G401 (cell line): ENCODE data around the gene TLR4. TPM values are rescaled to one million over a fixed set of nuclear protein-coding genes. Genes with fewer than 3 reads are reported as not detected.

Experiments
- DNase-seq: peaks from one replicate; pipeline ENCODE4 v3.0.0-alpha.2; 2015; ENCODE audit warnings: low spot score
- in situ Hi-C: cut with HindIII; loops from 2 replicates; pipeline ENCODE4 v1.10.0; 2016; ENCODE audit warnings: low sequenced_read_pairs, mixed read lengths
- total RNA-seq: library from RNA; depleted of rRNA; stranded (reverse); fragments of >200 nt; shearing (Covaris generic); gene quantifications from 2 replicates; pipeline ENCODE4 v1.2.3, GENCODE V29; 2014

Gene TLR4
- total RNA-seq, 1 experiment from 2014 or later = not detected

DNA sequence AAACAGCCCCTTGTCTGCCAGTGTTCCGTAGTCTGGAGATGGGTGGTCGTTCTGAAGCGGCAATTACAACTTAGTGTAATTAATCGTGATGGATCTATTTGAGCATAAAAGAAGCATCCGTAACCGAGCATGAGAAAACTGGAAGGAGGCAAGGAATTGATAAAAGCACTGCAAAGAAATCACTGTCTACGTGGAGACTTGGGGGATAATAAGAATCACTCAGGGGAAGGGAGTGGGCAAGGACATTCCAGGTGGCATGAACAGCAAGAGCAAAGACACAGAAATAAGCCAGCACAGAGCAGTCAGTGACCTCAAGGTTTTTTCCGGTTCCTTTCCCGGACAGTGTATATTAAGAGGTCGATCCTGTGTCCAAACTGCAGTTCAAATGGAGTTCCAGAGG, 35.0 kb downstream of the TLR4 start:
- in situ Hi-C loops = no loop called here
- no peak for DNase-seq

DNA sequence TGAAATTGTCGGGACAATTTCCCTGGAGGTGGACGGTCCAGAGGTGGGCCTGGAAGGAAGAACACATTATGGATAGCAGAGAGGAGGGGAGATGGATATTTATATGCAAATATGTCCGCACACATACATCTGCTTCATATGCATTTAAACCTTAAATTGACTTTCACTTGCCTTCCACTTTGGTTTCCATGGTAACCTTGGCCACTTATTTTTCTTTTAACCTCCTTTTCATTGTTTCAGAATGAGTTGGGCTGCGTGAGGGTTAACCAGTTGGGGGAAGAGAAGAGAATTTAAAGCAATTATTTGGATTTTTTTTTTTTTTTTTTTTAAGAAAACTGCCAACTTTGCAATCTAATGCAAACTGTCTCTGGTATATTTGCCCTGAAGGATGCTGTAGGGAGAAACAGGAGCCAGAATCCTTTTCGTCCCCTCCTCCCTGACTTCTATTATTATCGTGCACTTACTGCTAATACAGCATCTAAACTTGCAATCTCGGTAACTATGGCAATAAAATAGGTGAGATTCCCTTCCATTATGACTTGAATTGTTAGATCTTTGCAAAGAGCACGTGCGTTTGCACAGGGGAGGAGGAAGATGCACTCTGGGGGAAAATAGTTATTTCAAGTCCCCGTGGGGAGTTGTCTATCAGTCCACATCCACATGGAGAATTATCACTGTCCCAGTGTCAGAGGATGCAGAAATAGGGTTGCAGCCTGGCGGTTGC, 35.6 kb downstream of the TLR4 start:
- in situ Hi-C loops = no loop called here
- no peak for DNase-seq

DNA sequence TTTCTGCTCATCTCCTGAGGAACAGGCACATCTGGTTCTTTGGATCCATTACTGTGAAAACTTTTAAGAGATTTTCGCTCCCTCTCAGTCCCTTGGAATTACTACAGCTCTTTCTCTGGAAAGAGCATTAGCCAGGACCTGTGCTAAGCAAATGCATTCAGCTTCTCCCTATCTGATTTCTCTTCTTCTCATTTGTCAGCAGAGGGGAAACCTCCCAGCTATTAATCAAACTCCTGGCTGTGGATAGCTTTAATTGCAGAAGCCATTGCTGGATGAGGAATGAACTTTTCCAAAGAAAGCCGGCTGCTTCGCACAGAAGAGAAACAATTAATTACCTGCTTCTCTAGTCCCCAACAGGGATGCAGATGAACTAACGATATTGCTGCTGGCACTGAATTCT, 37.9 kb downstream of the TLR4 start:
- no peak for DNase-seq
- in situ Hi-C loops = no loop called here

DNA sequence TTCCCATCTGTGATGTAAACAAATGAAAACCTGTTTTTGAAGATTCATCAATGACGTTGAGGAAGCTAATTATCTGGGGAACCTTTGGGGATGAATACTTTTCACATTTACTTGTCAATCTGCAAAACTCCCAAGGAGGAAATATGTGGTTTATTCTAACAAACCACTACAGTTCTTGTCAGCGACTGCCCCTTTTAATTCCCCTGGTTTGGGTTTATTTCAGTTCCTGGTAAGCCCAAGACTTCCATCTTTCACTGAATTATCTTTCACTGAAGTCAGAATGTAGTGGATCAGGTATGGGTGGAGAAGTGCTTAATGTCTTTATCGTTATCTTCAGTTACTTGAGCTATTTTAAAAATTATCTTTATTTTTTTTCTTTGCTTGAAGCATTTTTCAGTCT, 40.2 kb downstream of the TLR4 start:
- in situ Hi-C loops = no loop called here
- no peak for DNase-seq

DNA sequence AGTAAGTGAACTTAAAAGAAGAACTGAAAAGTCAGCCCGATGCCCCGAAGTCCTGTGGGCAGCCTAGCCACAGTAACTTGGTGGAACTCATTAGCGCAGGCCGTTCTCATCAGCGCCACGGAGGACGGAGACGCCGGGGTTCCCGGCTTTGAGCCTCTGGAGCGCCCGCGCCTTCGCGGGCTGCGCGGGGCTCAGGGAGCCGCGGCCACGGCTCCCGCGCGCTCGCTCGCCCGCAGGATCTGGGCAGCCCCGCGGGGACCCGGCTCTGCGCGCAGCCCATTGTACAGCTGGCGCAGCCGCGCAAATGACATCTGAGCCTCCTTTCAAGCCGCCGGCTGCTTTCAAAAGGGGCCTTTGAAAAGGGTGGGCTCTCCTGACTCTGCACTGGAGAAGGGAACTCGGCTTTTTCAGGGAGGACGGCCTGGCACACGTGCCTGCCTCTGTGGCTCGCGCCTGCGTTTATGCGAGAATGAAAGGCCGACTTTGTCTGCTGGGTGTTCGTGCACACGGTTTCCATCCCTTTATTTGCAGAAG, 40.7 kb downstream of the TLR4 start:
- in situ Hi-C loops = no loop called here

DNA sequence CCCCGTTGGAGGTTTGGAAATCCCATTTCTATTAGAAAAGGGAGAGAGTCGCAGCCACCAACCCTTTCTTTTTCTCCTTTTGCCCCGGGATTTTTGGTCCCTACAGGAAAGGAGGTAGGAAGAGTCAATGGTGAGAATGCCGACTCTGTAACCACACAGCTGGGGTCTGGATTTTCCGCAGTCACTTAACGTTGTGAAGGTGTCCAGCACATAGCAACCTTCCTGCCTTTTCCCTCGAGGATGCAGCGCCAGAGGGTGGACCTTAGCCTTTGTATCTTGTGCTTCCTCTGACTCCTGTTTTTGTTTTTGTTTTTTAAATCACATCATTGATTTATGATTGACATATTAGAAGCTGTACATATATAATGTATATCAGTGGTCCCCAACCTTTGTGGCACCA, 41.4 kb downstream of the TLR4 start:
- in situ Hi-C loops = no loop called here
- no peak for DNase-seq

More for the DNA sequence above, 40.7 kb downstream of the TLR4 start:
- peak; percentile 20 for DNase-seq

DNA sequence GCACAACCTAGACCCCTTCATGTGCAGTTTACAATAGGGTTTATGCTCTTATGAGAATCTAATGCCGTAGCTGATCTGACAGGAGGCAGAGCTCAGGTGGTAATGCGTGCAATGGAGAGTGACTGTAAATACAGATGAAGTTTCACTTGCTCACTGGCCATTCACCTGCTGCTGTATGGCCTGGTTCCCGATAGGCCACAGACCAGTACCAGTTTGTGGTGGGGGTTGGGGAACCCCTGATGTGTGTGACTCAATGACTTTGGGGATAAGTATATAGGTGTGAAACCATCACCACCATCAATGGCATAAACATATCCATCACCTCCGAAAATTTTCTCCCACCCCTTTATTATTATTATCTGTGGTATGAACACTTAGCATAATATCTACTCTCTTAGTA, 42.1 kb downstream of the TLR4 start:
- no peak for DNase-seq
- in situ Hi-C loops = no loop called here

DNA sequence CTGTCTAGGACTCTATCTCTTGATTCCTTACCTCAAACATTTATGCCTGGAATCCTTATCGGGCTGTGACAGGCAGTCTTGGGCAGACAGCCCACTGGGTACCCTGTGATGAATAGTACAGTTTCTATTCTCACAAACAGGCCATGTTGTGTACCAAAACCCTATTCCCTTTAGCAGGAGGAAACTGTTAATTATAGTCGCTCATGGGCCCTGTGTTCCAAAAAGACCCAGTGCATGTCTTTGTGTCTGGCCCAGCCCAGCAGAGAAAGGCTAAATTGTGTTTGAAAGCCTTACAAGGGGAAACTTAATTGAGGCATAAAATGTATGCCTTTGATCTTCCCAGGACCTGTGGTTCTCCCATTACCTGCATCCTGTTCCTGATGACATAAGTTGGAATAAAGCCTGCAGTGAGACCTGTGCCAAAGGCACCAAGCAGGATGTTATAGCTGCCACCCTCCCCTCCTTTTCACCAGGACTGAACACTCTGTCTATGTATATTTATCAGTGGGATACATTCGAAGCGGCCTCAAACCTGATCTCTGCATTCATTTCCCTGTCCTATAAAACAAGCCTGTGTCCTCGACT, 43.3 kb downstream of the TLR4 start:
- in situ Hi-C loops = no loop called here
- DNase-seq = no peak

DNA sequence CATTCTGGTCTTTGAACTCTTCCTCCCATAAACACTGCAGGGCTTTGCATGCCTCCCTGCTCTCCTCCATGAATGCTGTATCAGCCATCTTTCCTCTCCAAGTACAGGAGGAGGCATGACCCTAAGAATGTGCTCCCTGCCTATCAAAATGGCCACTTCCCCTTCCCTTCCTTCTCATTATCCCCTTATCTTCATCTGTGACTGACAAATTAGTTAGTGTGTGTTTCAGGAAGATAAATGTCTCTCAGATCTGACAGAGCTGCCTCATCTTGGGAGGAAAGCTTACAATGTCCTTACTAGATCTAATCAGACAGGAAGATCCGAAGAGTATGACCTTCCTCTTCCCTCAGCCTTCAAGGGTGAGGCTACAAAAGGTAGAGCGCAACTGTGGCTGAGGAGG, 46.2 kb downstream of the TLR4 start:
- no peak for DNase-seq
- in situ Hi-C loops = no loop called here

DNA sequence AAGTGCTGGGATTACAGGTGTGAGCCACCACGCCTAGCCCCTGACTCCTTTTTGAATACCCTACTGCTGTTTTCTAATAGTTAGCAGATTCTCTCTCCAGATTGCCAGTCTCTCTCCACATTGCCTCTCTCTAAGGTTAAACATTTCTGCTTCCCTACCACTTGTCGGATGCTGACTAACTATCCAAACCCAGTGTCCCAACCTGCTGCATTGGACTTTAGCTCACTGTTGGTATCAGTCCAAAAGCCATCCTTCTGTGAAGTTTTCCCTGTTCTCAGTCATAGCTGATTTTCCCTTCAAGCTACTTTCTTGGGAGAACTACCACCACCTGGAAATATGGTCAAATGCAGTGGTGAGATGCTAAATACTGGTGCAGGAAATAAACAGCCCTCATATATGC, 48.7 kb downstream of the TLR4 start:
- in situ Hi-C loops = no loop called here
- DNase-seq = no peak

DNA sequence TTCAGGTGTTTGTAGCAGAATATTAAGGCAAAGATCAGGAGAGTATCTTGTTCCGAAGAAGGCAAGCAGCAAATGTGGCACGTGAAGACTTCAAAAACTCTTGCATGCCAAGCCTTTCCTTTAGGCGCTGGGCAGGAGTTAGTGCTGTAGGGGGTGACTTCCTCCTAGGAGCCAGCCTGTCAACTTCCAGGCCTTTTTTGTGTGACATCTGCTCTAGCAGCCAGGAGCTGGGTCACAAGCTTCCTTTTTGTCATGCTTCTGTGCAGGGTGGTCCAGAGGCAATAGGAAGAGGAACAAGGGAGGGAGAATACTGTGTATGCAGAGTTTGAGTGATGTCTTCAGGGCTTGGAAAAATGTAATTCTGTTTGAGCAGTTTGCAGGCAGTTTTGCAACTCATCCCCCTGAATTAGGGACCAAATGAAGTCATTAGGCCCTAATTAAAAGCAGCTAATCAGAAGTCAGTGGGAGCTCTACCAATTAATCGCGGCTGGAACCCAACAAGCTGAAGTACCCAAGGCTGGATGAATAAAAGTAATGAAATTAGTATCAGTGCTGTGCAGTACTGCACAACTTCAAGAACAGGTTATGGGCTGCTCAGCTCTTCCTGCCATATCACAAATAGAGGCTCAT, 53.5 kb downstream of the TLR4 start:
- in situ Hi-C loops = no loop called here
- peak; percentile 13 for DNase-seq

DNA sequence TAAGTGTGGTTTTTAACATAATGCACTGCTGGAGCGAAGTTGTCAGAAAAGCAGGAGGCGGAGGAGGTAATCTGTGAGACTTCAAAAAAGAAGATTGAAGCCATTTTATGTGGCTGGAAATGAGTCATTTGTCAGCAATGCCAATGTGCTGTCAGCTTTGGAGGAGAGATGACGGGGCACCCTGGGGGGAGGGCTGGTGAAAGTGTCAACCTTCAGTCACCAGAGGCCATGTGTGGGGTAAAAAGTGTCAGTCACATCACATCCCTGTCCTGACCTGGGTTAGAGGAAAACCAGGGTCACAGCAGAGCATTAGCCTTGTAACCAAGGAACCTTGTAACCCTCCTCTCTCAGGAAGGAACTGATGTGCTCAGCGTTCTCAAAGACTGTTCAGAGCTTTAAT, 59.1 kb downstream of the TLR4 start:
- in situ Hi-C loops = no loop called here
- DNase-seq = no peak

DNA sequence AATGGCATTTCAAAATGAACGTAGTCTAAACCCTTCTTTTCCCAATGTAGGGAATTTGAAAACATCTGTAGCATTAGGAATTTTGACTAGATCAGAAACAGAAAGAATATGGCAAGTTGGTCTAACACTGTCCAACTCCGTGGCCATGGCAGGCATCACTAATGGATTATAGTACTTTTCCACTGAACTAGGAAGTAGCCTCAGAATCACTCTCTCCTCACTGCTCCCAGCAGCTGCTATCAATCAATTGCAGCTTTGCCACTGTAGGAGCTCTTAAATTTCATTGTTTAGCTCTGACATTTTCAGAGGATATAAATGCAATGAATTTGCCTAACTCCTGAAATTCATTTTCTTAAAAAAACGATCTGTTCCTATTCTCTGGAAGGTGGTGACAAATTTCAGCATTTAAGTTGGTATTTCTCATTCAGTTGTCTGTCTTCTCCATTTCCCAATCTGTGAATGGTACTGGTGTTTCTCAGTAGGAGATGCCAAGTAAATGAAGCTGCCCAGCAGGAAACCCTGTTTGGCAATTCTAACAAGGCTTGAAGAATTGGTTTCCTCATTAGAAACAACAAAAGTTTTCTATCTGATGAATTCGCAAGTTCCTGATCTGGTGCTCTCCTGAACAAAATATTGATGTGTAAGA, 64.7 kb downstream of the TLR4 start:
- in situ Hi-C loops = no loop called here
- no peak for DNase-seq

DNA sequence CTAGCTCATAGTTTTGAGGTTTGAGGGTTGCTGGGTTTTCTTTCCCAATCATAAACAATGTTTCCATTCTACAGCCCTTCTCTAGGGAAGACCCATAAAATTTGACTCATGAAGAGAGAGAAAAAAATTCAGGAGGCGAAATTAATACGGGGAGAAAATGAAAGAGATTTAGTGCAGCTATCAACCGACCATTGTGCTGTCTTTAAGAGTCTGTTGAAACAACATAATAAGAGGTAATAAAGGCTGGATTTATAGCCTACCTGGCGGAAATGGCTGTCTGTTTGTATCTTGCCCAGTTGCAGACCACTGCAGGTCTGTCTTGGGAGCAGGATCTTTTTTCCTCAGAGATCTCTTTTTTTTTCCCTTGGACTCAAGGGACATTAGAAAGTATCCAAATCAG, 66.9 kb downstream of the TLR4 start:
- in situ Hi-C loops = no loop called here
- DNase-seq = no peak

DNA sequence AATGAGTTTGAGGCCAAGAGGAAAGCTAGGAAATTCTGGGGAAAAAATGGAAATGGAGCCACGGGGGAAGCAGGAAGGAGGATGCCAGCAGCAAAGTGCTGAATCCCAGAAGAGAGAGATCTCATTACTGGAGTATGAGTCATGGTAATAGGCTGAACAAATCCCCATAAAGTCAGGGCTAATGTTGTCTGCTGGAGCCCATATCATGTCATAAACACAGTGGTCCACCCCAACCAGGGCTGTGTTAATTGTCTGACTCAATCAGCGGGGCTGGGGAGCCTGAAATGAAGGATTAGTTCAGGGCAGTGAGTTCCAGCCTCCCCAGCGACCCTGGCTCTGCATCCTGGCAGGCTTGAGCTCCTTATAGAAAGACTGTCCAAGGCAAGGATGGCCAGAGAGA, 68.8 kb downstream of the TLR4 start:
- DNase-seq = no peak
- in situ Hi-C loops = no loop called here
